K562 (cell line): ENCODE data around the gene HSPH1. TPM values are rescaled to one million over a fixed set of nuclear protein-coding genes. Genes with fewer than 3 reads are reported as not detected.
A peak's percentile ranks its signal among the peaks of the same experiment; 100 is the strongest.

Experiments used
- CHD2 ChIP-seq: IDR thresholded peaks from 2 replicates; pipeline ENCODE4 v1.6.1; 2011; ENCODE audit warnings: low read depth, low read length
- CREBBP ChIP-seq: IDR thresholded peaks from one replicate; pipeline ENCODE4 v1.6.1; 2012; ENCODE audit warnings: low read depth, mild to moderate bottlenecking, control low read depth, inconsistent platforms, low read length
- JUND ChIP-seq, 2 experiments: IDR thresholded peaks; 2 replicates in 1 of 2; 3 replicates in 1 of 2; pipeline ENCODE4 v1.6.1; 2011; ENCODE audit warnings: borderline replicate concordance in 2 of 2, low read depth in 2 of 2, low read length in 2 of 2, improper control_type of control experiment in 1 of 2, missing biosample characterization in 1 of 2, missing genetic modification characterization in 1 of 2, missing genetic modification reagents in 1 of 2
- MCM2 ChIP-seq: fragments of 450-650 bp; IDR thresholded peaks from 2 replicates; pipeline ENCODE4 v1.6.1; 2017; ENCODE audit warnings: low read depth, mild to moderate bottlenecking
- NFE2 ChIP-seq: IDR thresholded peaks from 2 replicates; pipeline ENCODE4 v1.6.1; 2014; ENCODE audit warnings: antibody characterized with exemption, low read depth
- NKRF ChIP-seq: fragments of 450-650 bp; IDR thresholded peaks from 2 replicates; pipeline ENCODE4 v1.6.1; 2016; ENCODE audit warnings: borderline replicate concordance
- NR2F6 ChIP-seq: fragments of 450-650 bp; formaldehyde crosslinking; IDR thresholded peaks from 2 replicates; pipeline ENCODE4 v1.4.0; 2020; ENCODE audit warnings: mild to moderate bottlenecking
- RB1 ChIP-seq: fragments of 450-650 bp; IDR thresholded peaks from 2 replicates; pipeline ENCODE4 v1.6.1; 2017; ENCODE audit warnings: low read depth, mild to moderate bottlenecking
- RNF219 ChIP-seq: fragments of 250-450 bp; sonication (Bioruptor Pico); IDR thresholded peaks from 2 replicates; pipeline ENCODE4 v1.5.0; 2022; ENCODE audit warnings: mild to moderate bottlenecking
- SMARCB1 ChIP-seq: IDR thresholded peaks from 2 replicates; pipeline ENCODE4 v1.6.1; 2011; ENCODE audit warnings: improper control_type of control experiment, low read depth; ENCODE audit not compliant: insufficient read length
- SREBF2 ChIP-seq: sonication (generic); formaldehyde crosslinking; IDR thresholded peaks from 2 replicates; pipeline ENCODE4 v1.4.0; 2020; ENCODE audit warnings: mild to moderate bottlenecking, missing genetic modification reagents
- SRF ChIP-seq, 2 experiments: fragments of 250-450, 450-650 bp in 1 of 2; sonication (Bioruptor Pico) in 1 of 2; sonication (generic) in 1 of 2; formaldehyde crosslinking; IDR thresholded peaks; 2 replicates each; pipeline versions ENCODE4 v1.5.0 to v1.5.1; 2020 to 2022; ENCODE audit warnings: mild to moderate bottlenecking in 1 of 2, missing genetic modification reagents in 1 of 2
- VEZF1 ChIP-seq: fragments of 200-800 bp; sonication (Bioruptor generic); IDR thresholded peaks from 2 replicates; pipeline ENCODE4 v1.6.1; 2017; ENCODE audit warnings: missing genetic modification characterization, missing compliant biosample characterization
- ZNF408 ChIP-seq: fragments of 250-450 bp; sonication (Bioruptor Pico); IDR thresholded peaks from 2 replicates; pipeline ENCODE4 v1.4.0; 2020; ENCODE audit warnings: low read depth, mild to moderate bottlenecking, moderate library complexity
- ZNF592 ChIP-seq: fragments of 450-650 bp; IDR thresholded peaks from 2 replicates; pipeline ENCODE4 v1.6.1; 2017; ENCODE audit warnings: antibody characterized with exemption, mild to moderate bottlenecking
- ZNF766 ChIP-seq: fragments of 200-800 bp; sonication (Bioruptor generic); conservative IDR thresholded peaks from 2 replicates; pipeline ENCODE4 v1.6.1; 2016; ENCODE audit warnings: missing genetic modification characterization, missing compliant biosample characterization
- polyA plus RNA-seq, 8 experiments: library from polyadenylated mRNA; depleted of rRNA in 4 of 8; stranded (reverse) in 5 of 8; unstranded in 3 of 8; fragments of >200 nt; fragmentation: Nextera tagmentation in 2 of 8; fragmentation: Illumina TruSeq in 1 of 8; extraction: Ambion mirVana in 2 of 8; extraction: Trizol in 1 of 8; gene quantifications; 2 replicates each; pipeline versions ENCODE4 v1.2.1 to v1.2.3, GENCODE V29; 2011 to 2014; ENCODE audit warnings: inconsistent platforms in 1 of 8, missing spikeins in 1 of 8
- total RNA-seq, 7 experiments: library from RNA; depleted of rRNA in 6 of 7; stranded (reverse); fragments of >200 nt in 6 of 7; fragmentation: Illumina TruSeq in 2 of 7; extraction: Trizol in 2 of 7; gene quantifications; 2 replicates each; pipeline versions ENCODE4 v1.2.1 to v1.2.3, GENCODE V29; 2011 to 2021; ENCODE audit warnings: low replicate concordance in 1 of 7

Gene HSPH1
- total and polyA plus RNA-seq, 9 of the 15 experiments (the other 6 are each of a cell fraction or from before 2014, with no cell fraction given): 34.6 to 104 (median 64.7) TPM

GRCh38 chr13:31162151-31163008 is 676 bp upstream of the HSPH1 start (continued):
- TF ChIP-seq VEZF1 (CRISPR knock-in tag) (peak; percentile 40; the same call in 1 of the 2 replicates), RNF219 (CRISPR knock-in tag) (no peak), RB1 (0 out of 2 replicates have a peak, but pooled peaks have one; percentile 21), NFE2 (no peak), ZNF592 (0 out of 2 replicates have a peak, but pooled peaks have one; percentile 52), ZNF408 (CRISPR knock-in tag) (no peak), SMARCB1 (no peak), SREBF2 (CRISPR knock-in tag) (no peak), CREBBP (no peak), ZNF766 (peak; percentile 78; the same call in 1 of the 2 replicates), NR2F6 (CRISPR knock-in tag) (no peak), MCM2 (no peak), SRF (CRISPR knock-in tag; IDR thresholded peaks at IDR 0.05) (no peak), NKRF (peak; percentile 73), CHD2 (peak; percentile 99), JUND (IDR thresholded peaks at IDR 0.05; ENCODE audit: borderline replicate concordance, low read depth, low read length) (no peak), JUND (tag; IDR thresholded peaks at IDR 0.05; ENCODE audit: borderline replicate concordance, low read depth, low read length) (peak; percentile 21; the same call in 2 of the 3 replicates)
